ENCODE results near the gene P2RY12.
A peak's percentile ranks its signal among the peaks of the same experiment; 100 is the strongest.
"Not testable (repeated sequence)": the region's sequence is repeated elsewhere in the genome, so short reads cannot be mapped to it uniquely, and the experiment has no call there.

P2RY12 gene

GRCh38 chr3:151392191-151392590, 7.6 kb upstream of the P2RY12 start:
- DNase-seq: not testable (repeated sequence)

GRCh38 chr3:151391720-151392119, 7.2 kb upstream of the P2RY12 start:
- no peak for DNase-seq

- DNase-seq: no peak
Measured at GRCh38 chr3:151387842-151388241, 3.3 kb upstream of the P2RY12 start.

DNA sequence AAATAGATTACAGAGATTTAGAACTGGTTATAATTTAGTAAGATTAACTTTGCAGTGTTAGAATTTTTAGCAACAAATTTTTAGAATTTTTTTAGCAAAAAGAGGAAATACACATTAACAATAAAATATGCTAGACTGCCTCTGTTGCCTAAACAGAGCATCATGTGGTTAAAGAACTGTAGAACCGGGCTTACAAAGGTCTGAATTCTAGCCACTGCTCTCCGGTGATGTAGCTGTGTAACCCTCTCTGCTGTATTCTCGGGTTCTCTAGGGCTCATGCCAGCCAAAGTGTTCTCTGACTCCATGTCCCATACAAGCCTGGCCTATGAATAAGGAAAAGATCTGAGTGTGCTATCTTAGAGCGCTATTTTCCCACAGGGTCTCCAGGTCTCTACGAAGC, 2.9 kb upstream of the P2RY12 start:
- no peak for DNase-seq

GRCh38 chr3:151386056-151386455, 1.5 kb upstream of the P2RY12 start:
- DNase-seq: no peak

- no peak for DNase-seq
Measured at GRCh38 chr3:151383956-151384355, 597 bp downstream of the P2RY12 start.

DNA sequence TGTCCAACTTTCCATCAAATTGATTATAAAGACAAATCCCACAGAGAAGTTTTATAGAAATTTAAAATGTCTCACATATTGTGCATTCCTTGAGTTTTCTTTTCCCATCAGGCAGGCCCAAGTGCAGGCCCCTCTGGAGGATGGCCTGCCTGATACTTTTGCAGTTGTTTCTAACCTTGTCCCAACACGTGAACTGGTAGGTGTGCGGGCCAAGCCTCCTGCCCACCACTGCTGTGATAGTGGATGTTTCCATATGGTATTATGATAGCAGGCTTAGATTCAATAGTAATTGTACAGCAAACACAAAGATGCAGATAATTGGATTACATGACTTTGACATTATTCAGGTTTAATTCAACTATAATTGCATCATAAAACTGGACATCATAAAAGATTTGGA, 1.4 kb downstream of the P2RY12 start:
- no peak for DNase-seq

DNA sequence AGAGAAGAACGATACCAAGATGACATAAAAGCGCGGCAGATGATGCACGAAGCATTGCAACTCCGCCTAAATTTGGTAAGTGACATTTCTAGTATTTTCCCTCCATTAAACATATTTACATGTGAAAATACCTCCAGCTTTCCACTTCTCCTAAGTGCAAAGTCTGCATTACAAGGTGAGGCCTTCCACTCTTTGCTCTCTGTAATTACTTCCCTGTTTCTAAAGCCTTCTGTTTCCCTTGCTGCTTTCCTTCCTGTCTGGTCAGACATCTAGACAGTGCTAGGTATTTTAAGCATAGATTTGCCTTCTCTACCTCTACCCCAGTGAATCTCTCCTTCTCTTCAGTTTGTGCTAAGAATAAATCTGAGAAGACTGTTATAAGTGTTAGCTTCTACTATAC, 1.9 kb downstream of the P2RY12 start:
- DNase-seq: no peak

DNA sequence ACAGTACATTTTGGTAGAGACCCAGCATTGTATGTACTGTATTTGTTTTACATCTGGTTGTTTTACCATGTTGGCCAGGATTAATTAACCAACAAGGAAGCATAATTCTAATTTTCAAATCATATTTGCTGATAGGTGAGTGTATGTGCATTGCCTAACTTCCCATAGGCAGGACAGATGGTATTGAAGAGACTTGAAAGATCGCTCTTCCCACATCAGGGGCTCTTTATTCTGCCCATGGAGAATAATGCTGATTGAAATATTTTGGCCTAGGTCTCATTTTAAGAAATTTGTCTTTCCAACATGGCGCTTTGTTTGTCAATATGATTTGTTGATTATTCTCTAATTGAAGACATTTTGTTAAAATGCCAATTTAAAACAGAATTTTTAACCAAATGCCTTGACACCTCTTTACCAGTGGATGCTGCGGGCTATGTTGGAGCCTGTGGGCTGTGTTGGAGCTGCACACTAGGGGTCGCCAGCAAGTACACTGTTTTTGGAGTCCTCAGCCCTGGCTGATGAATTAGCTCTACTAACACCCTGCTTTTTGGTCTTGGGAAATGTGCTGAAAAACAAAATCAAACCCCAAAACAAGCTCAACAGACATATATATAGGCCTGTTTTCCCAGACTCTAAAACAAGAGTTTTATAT, 5.3 kb downstream of the P2RY12 start:
- DNase-seq: peak; percentile 4

DNA sequence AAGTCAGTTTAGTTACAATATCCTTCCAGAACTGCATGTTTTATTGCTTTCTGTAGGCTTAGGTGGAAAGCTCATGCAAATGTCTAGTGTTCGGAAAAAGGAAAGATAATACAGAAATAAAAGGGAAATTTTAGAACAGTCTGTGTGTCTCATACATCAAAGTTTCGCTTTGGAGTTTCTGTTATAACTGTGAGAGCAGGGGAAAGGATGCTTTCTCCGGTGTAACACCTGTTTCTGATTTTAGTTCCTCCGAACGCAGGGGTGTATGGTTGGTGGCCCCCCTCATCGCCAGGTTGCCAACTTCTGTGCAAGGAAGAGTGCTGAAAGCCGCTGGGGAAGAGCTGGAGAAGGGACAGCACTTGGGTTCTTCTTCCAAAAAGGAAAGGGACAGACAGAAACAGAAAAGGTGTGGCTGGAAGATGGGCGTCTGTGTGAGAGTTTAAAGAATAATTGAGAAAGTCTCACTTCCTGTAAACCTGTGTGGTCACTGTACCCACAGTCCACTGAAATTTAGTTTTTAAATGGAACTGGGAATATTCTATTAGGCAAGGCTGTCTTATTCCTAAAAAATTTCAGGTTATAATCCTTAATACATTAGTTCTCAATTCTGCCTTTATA, 6.7 kb downstream of the P2RY12 start:
- no peak for DNase-seq

GRCh38 chr3:151372063-151372820, 12.3 kb downstream of the P2RY12 start:
- DNase-seq: no peak

DNA sequence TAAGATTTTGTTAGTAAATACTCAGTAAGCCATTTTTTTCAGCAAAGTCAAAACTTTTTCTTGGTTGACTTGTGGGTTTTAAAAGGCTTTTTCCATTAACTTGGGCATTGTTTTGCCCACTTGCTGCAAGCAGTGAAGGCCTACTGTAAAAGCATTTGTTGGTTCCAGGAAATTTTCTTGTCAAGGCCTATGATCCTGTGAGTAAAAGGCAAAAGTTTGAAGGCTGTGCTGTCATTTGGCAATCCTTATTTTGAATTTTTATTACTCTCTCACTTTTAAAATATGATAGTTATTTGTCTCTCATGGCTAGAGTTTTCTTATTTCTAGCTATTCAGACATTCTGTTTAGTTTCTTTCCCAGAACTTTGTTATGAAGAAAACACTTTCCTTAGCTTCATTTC, 13.0 kb downstream of the P2RY12 start:
- DNase-seq: no peak

- DNase-seq: no peak
Measured at GRCh38 chr3:151367448-151367847, 17.1 kb downstream of the P2RY12 start.

- DNase-seq: no peak
Measured at GRCh38 chr3:151366993-151367392, 17.6 kb downstream of the P2RY12 start.

DNA sequence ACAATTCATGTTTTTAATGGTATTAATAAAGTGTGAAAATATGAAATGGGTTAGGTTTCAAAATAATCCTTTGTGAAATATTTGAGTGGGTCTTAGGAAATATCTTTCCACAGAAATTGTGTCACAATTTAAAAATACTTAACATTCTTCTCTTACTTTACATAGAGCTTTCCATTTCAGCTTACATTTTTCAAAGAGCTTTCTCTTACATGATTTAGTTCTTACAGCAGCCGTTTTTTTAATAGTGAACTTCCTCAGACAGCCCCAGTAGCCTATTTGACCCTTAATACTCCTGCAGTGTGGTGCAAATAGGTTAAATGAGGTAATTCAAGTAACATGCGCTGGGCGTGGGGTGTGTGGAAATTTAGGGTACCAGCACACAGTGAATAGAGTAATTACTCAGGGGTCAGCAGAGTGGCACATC, 21.8 kb downstream of the P2RY12 start:
- DNase-seq: no peak

DNA sequence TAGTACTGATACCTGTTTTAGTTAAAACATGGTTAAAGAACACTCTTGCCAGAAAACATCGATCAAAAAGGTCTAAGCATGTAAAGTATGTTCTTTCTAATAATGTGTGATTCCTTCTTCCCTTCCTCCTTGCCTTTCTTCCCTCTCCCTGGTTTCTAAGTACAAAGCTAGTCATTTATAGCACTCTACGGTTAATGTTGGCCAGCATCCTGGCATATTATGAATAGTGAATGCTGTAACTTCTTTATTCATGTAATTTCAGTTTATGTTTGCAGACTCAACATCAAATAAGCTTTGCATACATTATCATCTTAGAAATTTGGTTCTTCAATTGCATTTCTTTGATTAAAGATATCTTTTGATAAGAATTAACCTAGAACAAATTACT, 27.1 kb downstream of the P2RY12 start:
- DNase-seq: no peak

GRCh38 chr3:151356794-151357462, 27.6 kb downstream of the P2RY12 start:
- DNase-seq: no peak

DNA sequence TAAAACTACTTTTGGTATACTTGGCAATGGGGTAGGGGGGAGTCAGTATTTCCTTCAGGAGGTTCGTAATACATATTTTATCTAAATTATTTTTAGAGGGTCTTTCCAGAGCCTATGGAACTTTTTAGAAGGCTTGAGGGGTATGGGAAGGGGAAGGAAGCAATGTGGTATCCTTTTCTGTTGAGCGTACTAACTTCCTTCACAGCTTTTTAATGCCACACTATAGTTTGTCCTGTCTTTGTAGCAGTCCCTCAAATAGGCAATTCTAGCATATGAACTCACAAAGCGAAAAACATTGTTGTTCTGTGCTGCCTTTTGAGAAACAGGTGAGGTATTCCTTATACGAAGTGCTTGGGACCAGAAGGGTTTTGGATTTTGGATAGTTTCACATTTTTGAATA, 32.9 kb downstream of the P2RY12 start:
- no peak for DNase-seq

- DNase-seq: no peak
Measured at GRCh38 chr3:151351219-151351618, 33.3 kb downstream of the P2RY12 start.

DNA sequence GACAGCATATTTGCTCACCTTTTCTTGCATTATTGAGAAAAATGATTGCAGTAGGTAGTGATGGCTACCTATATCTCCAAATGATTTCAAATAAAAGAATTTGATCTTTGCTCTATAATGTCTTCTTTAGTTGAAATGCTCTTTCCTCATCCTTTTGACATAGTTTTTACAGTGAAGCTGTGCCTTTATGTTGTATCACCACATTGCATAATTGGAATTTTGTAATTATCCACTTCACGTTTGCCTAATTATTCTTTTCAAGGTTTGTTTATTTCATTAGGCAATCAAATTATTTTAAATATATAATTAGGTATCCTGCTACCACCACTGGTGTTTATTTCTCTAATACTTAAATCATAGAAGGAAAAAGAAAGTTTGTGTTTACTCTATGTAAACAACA, 33.9 kb downstream of the P2RY12 start:
- no peak for DNase-seq

GRCh38 chr3:151347432-151347831, 37.1 kb downstream of the P2RY12 start:
- DNase-seq: no peak

GRCh38 chr3:151346292-151346691, 38.3 kb downstream of the P2RY12 start:
- no peak for DNase-seq

- DNase-seq: no peak
Measured at GRCh38 chr3:151345859-151346258, 38.7 kb downstream of the P2RY12 start.

- no peak for DNase-seq
Measured at GRCh38 chr3:151331696-151332095, 52.9 kb downstream of the P2RY12 start.
